ENCODE data around the gene MSI2.

MSI2 gene

DNA sequence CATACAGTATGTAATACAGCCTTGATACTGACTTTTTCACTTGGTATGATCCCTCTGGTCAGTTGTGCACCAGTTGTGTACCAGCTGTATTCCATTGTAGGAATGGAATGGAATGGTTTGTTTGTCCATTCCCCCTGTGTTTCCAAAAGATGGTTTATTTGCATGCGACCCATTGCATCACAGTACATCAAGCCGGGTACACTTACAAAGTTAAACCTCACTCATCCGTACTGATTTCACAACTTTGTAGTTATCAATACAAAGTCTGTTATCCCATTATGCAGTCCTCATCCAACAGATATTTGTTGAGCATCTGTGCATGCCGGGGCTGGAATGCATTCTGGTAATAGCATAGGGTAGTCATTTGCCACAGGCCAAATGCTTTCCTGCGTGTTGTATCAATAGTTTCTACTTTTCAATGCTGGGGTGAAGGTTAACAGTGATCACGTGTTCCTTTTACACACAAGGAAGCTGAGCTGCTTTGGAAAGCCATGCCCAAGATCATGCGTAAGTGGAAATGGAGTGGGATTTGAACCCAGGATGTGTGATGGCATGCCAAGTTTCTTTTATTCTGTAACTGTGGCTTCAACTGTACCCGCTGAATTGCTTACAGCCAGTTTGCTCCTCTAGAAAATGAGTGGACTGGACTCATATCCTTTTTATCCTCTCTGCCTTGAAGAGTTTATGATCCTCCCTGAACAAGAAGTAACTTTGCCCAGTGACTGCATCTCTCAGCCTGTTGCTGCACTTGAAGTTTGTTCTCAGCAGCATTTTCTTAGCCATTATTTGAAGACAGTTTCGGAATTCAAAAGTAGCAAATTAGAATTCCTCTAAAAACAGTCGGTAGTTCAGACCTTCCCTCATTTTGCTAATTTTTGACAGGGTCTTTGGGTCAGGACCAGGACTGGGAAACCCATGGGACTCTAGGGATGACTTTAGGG lies 260.2 kb downstream of the MSI2 start:
- no peak for DNase-seq

DNA sequence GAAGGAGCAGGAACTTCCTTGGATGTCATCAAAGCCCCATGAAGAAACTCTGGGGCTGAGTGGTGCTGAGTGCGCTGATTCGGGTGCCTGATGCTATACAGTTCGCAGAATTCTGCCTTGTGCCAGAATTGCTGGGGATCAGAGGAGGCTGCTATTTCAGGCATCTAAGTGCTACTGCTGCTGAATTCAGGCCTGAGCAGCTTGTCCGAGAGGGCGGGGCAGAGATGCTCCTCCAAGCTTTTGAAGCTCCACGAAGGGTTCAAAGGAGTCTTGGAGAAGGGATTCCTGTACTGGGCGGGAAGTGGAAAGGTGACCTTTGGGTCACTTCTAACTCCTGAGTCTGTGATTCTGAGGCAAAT lies 260.9 kb downstream of the MSI2 start:
- DNase-seq, result no peak

DNA sequence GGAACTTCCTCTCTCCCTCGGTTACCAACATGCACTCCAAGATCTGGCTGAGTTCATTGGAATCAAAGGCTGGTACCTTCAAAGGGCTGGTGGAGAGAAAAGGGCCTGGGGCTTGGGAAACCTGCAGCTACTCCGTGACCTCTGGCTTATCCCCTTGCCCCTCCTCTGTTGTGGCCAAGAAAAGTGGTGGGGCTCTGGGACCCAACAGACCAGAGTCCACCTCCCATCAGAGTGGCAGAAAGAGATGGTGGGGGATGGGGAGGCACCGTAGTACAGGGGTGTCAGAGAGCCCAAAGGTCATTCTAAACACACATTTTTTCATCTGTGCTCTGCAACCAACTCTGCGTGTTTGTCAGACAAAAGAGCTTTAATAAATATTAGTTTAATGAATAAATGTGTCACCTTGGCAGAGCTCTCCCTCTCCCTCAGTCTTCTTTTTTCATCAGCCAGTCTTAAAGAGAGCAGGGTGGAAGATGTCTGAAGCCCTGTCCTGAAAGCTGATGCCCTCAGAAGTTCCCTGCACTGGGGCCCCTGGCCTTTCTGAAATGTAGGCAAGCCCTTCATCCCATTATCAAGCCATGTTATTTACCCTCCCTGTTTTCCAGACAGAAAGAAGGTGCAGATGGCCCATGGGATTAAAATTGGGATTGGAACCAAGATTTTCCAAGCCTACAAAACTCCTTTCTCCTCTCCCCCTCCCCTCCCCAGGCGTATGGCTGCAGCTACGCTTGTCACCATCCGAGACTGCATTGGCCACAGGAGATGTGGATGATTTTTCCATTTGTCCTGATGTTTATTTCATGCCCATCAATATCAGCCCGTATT lies 261.5 kb downstream of the MSI2 start:
- DNase-seq, result no peak

DNA sequence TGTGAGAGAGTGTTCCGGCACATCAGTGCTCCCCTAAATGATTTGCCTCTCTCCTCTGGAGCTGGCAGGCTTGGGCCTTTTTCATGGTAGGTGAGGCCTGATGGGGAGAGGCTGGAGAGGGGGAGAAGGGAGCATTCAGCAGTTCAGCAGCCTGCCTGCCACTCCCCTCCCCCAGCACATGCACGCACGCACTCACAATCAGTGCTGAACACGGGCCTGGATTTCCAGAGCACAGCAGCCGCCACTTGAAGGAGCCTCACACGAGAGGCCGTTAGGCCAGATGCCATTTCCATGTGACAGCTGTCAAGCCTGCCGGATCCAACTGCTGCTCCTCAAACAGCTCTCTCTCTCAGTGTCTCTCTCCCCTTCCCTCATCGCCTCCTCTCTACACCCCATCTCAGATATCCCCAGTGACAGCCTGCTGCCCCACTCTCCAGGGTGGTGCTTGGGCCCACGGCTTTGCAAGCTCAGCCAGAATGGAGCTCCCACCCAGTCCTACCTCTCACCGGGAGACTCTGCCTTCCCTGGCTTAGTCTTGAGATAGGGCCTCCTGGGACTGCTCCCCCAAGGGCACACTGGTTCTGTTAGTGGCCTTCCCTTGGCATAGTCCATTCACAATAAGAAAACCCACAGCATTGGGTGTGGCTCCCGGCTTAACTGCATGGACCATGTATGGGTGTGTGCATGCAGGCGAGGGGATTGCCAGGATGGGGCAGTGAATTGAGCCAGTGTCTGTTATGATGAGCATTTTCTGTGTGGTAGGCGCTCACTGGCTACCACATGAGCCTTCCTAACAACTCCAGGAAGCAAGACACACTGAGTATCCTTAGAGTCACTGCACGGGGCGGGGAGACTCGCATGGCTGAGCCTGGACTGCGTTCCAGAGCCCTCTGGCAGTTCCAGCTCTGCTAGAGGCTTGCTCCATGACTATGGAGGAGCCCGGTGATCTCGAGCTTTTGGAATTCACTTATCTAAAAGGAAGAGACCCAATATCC lies 262.6 kb downstream of the MSI2 start:
- DNase-seq, result no peak

DNA sequence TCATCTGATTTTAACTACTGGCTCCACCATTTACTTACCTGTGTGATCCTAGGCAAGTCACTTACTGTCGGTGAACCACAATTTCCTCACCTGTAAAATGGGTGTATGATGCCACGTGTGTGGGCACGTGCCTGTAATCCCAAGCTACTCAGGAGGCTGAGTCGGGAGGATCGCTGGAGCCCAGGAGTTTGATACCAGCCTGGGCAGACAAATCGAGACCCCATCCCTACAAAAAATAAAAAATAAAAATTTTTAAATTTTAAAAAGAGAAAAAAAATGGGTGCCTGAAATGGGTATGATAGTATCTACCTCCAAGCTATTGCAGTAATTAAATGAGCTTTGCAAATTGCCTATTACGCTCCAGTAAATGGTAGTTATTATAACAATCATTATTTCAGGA lies 263.5 kb downstream of the MSI2 start:
- DNase-seq, result no peak

DNA sequence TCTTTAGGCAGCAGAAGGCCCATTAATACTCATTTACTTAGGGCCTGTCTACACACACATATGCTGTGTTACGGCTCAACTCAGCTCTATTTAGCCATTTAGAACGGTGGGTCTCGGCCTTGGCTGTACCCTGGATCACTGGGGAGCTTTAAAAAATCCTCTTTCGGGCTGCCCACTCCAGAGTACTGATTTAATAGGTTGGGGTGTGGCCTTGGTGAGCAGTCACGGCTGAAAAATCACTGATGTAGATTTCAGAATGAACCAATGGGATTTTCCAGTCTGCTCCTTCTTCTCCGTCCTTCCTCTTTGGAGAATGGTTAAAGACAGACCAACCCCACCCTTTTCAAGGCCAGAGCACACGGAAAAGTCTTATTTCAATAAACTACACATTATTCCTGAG lies 265.3 kb downstream of the MSI2 start:
- DNase-seq, result no peak

DNA sequence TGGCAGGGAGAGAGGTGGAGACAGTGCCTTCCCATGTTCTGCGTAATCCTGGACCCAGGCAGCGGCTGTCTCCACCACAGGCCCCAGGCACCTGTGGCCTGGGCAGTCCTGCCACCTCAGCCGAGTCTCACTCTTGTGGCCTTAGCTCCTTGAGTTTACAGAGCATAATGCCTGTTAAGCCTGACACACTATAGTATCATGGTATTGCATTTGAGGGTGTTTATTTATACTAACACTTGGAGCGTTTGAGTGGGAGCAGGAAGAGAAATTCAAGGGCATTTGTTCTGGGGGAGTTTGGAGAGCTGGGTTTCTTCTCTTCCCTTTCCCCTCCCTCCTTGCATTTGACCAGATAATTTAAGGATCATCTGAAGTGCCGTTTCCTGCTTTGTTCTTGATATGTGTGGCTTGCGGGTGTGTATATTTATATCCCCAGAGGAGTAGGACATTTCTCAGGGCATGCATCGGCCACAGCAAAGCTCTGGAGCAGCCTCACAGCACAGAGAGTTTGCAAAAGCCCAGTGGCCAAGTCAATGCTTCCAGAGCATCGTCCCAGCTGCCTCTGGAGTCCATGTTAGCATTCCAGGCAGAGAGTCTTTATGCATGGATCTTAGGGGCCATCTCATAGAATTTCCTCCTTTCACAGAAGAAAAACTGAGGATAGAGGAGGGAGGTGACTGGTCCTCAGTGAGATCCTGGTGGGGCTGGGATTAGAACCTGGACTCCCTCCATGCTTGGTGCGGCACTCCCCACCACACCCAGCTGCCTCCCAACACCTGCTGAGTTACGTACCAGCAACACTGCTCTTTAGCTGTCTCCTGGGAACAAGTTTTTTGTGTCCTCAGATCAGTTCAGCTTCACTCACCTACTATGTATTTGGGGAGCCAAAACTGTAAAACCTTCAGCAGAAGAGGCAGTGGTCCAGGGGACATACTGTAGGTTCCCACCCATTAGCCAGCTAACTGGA lies 266.0 kb downstream of the MSI2 start:
- DNase-seq, result peak; percentile 73

DNA sequence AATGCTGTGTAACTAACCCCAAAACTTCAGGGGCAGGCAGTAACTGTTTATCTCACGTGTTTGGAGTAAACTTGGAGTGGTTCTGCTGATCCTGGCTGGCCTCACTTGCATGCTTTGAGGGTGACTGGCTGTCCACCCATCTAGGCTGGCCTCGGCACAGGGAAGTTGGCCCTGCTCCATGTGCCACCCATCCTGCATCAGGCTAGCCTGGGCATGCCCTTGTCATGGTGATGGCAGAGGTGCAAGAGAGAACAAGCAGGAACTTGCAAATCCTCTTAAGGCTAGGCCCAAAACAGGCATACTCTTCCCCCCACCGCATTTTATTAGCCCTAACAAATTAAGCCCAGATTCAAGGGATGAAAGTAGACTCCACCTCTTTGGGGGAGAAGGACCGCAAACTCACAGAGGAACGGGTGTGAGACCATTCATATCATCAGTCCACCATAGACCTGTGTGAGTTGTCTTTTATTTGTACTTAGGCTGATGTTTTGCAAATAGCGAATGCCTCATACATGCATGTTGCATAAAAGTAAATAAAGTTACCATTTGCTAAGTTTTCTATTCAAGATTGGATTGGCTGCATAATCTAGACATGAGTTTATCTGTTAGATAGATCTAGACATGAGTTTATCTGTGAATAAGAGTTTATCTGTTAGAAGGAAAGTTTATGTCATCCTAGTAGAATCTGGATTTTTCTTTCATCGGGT lies 267.8 kb downstream of the MSI2 start:
- no peak for DNase-seq

DNA sequence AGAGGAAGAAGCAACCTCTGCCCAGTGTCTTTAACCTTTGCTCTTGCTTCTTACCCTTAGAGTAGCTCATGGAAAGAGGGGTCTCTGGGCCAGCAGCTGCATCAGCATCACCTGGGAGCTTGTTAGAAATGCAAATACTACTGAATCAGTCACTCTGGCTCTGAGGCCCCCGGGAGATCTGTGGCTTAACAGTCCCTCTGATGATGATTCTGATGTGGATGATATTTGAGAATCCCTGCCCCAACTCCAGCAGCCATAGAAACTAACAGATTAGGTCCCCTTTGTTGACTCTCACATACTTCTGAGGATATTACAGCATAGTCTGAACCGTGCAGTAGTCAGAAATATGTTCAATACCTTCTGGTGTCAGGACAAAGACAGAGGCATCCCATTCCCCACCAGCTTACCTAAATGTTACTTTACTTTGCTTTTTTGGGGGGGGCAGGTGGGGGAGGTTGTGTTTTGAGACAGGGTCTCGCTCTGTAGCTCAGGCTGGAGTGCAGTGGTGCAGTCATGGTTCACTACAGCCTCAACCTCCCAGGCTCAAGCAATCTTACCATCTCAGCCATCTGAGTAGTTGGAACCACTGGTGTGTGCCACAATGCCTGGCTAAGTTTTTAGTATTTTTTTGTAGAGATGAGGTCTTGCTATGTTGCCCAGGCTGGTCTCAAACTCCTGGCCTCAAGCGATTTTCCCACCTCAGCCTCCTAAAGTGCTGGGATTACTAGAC lies 268.7 kb downstream of the MSI2 start:
- no peak for DNase-seq

DNA sequence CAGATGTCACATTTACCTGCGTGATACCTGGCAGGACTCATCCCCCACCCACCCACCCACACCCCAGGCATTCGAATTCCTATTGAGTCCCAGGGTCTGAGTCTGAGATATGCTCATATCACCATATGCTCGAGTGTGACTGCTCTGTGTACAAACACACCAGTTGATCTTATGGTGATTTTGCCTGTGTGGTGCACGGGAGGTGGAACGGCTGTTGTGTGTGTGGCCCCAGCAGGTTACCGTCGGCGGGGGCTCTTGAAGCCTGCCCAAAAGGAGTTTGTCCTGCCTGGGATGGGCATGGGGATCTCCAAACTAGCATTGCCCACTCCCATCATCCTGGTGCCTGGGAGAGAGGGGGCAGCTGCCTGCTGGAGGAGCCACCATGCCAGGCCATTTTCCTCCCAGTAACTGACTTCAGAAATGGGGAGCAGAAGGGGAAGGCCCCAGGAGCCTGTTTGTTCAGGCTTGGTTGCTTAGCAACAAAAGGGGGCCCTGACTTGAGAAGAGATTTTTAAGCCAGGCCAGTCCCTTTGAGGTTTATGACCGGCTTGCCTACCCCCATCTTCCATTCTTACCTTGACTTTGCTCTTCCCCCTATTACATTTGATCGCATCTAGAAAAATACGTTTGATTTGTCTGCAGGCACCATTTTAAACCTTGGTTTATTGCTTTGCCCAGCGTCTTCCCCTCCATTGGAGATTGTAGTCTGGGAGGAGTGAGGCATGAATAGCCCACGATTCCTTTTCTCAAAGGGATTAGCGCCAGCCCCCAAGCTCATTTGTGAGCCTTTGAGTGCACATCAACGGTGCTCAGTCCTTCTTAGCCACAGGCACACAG lies 271.1 kb downstream of the MSI2 start:
- no peak for DNase-seq

DNA sequence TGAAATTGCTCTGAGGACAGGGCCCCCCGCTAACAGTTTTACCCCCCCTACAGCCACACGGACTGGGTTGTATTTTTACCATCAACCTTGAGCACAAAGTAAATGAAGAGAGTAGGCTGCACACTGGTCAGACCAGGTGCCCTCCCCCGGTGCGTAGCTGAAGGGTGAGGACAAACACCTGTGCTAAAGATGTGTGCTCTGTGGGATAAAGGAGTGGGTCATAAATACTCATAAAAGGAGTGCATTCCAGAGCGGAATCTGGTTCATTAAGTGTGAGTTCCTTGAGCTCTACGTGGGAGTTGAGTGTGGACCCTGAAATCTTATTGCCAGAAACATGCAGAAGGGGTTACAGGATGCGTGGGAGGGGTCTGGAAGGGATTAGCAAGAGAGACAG lies 271.7 kb downstream of the MSI2 start:
- DNase-seq, result no peak

DNA sequence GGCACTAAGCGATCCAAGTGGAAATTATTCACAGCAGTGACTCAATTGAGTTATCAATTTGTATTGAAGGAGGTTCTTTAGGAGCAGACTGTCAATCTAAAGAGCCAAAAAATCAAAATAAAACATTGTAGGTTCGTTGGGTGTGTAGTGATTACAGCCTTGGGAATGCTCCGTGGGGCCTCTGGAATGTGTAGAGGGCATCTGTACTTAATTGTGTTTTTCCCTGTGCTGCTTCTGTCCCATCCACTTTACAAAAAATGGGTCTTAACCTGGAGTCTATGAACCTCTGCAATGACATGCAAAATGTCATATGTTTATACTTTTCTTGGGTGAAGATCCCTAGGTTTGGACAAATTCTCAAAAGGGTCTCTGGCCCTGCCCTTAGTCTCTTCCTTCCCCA lies 273.7 kb downstream of the MSI2 start:
- DNase-seq, result no peak

DNA sequence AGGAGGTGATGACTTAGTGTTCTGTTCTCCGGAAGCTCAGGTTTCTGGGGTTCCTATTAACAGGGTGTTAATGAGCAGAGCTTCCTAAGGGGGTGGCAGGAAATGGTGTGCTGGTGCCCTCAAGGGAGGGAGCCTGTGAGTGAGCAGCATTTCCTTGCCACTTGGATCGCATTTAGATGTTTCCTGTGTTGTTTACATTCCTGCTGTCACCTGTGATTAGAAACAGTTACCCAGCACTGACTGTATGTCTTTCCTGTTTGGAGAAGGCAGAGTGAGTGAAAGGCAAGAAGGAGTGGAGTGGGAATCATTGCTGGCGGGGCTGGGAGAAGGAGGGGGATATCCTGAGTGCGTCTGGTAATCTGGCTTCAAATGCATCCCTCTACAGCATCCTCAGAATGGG lies 274.2 kb downstream of the MSI2 start:
- no peak for DNase-seq

DNA sequence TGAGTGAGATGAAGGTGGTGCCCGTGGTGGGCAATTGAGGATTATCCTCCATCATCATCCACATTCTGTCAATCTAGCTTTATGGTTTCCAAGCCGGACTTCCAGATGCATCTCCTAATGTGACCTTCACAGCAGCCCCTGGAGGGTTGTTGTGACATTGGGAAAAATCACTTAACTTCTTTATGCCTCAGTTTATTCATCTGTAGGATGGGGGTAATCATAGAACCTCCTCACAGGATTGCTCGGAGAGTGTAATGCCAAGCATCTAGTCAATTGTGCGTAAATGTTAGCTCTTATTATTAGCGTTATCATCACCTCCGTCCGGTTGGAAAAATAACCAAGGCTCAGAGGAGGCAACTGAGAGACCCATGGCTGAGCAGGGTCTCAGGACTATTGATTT lies 274.8 kb downstream of the MSI2 start:
- no peak for DNase-seq

DNA sequence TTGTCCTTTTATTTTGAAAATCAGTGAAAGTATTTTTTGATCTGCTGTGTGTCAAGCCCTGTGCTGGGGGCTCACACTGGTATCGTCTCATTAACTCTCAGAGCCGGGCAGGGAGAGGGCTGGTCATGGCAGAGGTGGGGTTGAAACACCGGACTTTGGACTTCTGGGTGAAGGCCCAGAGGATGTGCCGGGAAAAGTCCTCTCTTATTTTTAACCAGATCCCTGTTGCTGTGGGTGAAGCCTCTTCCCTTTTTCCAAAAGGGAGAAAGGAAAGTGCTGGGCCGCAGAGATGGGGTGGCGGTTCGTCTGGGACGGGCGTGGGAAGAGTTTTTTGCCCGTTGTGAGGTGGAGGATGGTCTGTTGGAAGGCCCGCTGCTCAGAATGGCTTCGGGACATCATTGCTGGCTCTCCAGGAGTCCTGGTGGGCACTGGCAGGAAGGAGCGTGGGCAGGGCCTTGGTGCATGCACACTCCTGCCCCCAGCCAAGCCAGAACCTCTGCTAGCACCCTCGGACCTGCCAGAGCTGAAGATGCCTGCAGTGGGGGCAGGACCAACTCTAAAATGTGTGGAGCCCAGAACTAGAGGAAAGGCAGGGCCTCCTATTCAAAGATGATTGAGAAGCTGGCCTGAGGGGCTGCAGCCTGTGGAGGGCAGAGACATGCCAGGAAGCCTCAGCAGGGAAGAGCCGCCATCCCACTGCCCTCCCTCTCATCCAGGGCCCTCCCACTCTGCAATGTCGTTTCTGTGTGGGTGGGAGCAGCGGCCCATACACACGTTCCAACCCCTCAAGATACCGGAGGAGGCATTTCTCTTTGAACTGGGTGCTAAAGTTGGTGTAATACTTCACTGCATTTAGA lies 275.6 kb downstream of the MSI2 start:
- no peak for DNase-seq

DNA sequence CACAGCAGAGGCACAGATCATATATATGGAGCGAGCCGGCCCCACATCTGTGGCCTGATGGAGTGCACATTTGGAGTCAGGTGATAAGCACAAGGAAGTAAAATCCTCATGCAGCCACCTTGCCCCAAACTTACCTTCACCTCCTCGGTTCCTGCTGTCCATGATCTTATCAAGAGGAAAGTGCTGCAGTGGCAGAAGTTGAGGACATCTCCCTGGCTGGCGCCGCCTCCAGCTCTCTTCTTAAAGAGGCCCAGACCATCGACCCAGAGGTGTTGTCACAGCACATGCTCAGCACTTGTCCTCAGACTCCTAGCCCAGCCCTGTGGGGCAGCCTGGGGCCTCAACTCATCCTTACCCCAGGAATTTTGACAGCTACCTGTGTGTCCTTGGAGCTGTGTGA lies 276.2 kb downstream of the MSI2 start:
- DNase-seq, result no peak

DNA sequence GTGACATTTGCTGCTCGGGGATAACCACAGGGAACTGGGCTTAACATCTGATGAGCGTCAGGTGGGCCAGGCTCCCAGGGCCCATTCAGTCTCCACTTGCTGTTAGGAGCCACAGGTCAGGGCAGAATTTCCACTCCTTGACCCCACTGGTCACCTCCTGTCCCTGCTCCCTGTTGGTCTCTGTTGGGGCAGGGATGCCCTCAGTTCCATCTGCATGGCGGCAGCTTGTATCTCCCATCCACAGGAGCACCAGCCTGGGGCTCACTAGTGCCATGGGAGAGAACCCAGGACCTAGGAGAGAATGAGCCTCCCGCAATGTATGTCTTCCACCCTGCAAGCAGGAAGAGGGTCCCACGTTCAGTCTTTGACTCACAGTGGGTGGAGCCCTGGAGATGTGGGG lies 276.6 kb downstream of the MSI2 start:
- DNase-seq, result no peak

DNA sequence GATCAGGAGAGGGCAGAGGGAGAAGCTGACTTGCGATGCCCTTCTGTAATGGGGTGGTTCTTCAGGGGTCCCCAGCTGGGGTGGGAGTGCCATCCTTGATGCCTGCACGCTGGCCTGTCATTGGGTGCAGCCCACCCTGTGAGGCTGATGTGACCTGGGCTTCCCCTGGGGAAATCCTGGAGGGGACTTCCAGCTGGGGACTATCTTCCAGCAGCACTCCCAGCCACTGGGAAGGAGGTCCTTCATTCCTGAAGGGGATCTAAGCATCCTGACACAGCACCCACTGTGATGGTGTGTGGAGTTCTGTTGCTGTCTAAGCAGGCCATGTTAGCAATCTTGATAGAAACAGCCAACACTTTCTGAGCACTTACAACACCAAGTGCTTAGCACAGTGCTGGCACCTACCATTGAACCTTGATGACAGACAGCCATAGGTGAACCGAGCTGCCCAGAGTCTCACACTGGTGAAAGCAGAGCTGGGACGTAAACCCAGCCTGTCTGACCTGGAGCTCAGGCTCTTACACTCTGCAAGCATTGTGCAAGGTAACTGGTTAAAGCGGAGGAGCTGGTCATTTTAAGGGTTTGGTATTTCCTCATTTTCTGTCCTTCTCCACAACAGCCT lies 277.5 kb downstream of the MSI2 start:
- peak; percentile 32 for DNase-seq
